Activated naive CD4-positive, alpha-beta T cell treated with anti-CD3 and anti-CD28 coated beads, Interleukin-2, amount 50 U/mL, for 24 hours (primary cell): ENCODE measurements around the gene GLRA3.

ENCODE experiments used
- H3K27ac Mint-ChIP-seq: one replicate; pipeline ENCODE4 v1.8.0; 2021; ENCODE audit warnings: mild to moderate bottlenecking, mixed read lengths
- H3K27me3 Mint-ChIP-seq: one replicate; pipeline ENCODE4 v1.8.0; 2021; ENCODE audit warnings: mixed read lengths
- H3K36me3 Mint-ChIP-seq: one replicate; pipeline ENCODE4 v1.8.0; 2021; ENCODE audit warnings: mixed read lengths
- H3K4me1 Mint-ChIP-seq: one replicate; pipeline ENCODE4 v1.8.0; 2021; ENCODE audit warnings: mixed read lengths
- H3K4me3 Mint-ChIP-seq: one replicate; pipeline ENCODE4 v1.8.0; 2021; ENCODE audit warnings: mild to moderate bottlenecking, mixed read lengths
- H3K9me3 Mint-ChIP-seq: one replicate; pipeline ENCODE4 v1.8.0; 2021; ENCODE audit warnings: mixed read lengths

GLRA3 gene

GRCh38 chr4:174761451-174761850 is 67.6 kb downstream of the GLRA3 start:
- Mint-ChIP-seq H3K36me3 (no peaks in the 10 kb centered on the region), H3K27ac (no peak overlapping the region), H3K9me3 (no peaks in the 10 kb centered on the region), H3K4me1 (no peaks in the 10 kb centered on the region), H3K4me3 (no peak overlapping the region), H3K27me3 (no peaks in the 10 kb centered on the region)

- Mint-ChIP-seq H3K36me3 (no peaks in the 10 kb centered on the region), H3K27ac (no peak overlapping the region), H3K4me1 (no peaks in the 10 kb centered on the region), H3K27me3 (no peaks in the 10 kb centered on the region), H3K4me3 (no peak overlapping the region), H3K9me3 (no peaks in the 10 kb centered on the region)
Measured at GRCh38 chr4:174757736-174758135, 71.3 kb downstream of the GLRA3 start.

GRCh38 chr4:174753021-174753420 is 76.0 kb downstream of the GLRA3 start:
- Mint-ChIP-seq H3K9me3 (no peaks in the 10 kb centered on the region), H3K27ac (no peak overlapping the region), H3K4me3 (no peak overlapping the region), H3K27me3 (no peaks in the 10 kb centered on the region), H3K36me3 (no peaks in the 10 kb centered on the region), H3K4me1 (no peaks in the 10 kb centered on the region)

- H3K9me3 Mint-ChIP-seq: no peaks in the 10 kb centered on the region
- H3K4me3 Mint-ChIP-seq: no peak overlapping the region
- H3K36me3 Mint-ChIP-seq: no peaks in the 10 kb centered on the region
- H3K4me1 Mint-ChIP-seq: no peaks in the 10 kb centered on the region
- H3K27ac Mint-ChIP-seq: no peak overlapping the region
- H3K27me3 Mint-ChIP-seq: no peaks in the 10 kb centered on the region
Measured at GRCh38 chr4:174752026-174752425, 77.0 kb downstream of the GLRA3 start.

GRCh38 chr4:174749091-174749490 is 80.0 kb downstream of the GLRA3 start:
- Mint-ChIP-seq H3K4me1 (no peaks in the 10 kb centered on the region), H3K4me3 (no peak overlapping the region), H3K9me3 (peaks cover 13% of the 10 kb centered on the region), H3K36me3 (no peaks in the 10 kb centered on the region), H3K27me3 (peaks cover 2% of the 10 kb centered on the region), H3K27ac (no peak overlapping the region)

- H3K27me3 Mint-ChIP-seq: peaks cover 2% of the 10 kb centered on the region
- H3K9me3 Mint-ChIP-seq: peaks cover 13% of the 10 kb centered on the region
- H3K4me3 Mint-ChIP-seq: no peak overlapping the region
- no peaks in the 10 kb centered on the region for H3K36me3 Mint-ChIP-seq
- H3K27ac Mint-ChIP-seq: no peak overlapping the region
- H3K4me1 Mint-ChIP-seq: no peaks in the 10 kb centered on the region
Measured at GRCh38 chr4:174746710-174747109, 82.3 kb downstream of the GLRA3 start.

- no peaks in the 10 kb centered on the region for H3K36me3 Mint-ChIP-seq
- no peaks in the 10 kb centered on the region for H3K4me1 Mint-ChIP-seq
- H3K9me3 Mint-ChIP-seq: peaks cover 13% of the 10 kb centered on the region
- H3K27ac Mint-ChIP-seq: no peak overlapping the region
- peaks cover 2% of the 10 kb centered on the region for H3K27me3 Mint-ChIP-seq
- H3K4me3 Mint-ChIP-seq: no peak overlapping the region
Measured at GRCh38 chr4:174742561-174742960, 86.5 kb downstream of the GLRA3 start.

- H3K27me3 Mint-ChIP-seq: peaks cover 2% of the 10 kb centered on the region
- H3K4me1 Mint-ChIP-seq: no peaks in the 10 kb centered on the region
- H3K4me3 Mint-ChIP-seq: no peak overlapping the region
- H3K9me3 Mint-ChIP-seq: peaks cover 2% of the 10 kb centered on the region
- no peak overlapping the region for H3K27ac Mint-ChIP-seq
- no peaks in the 10 kb centered on the region for H3K36me3 Mint-ChIP-seq
Measured at GRCh38 chr4:174739576-174739975, 89.5 kb downstream of the GLRA3 start.

- Mint-ChIP-seq H3K4me1 (no peaks in the 10 kb centered on the region), H3K27me3 (no peaks in the 10 kb centered on the region), H3K27ac (no peak overlapping the region), H3K36me3 (no peaks in the 10 kb centered on the region), H3K9me3 (no peaks in the 10 kb centered on the region), H3K4me3 (no peak overlapping the region)
Measured at GRCh38 chr4:174734181-174734580, 94.9 kb downstream of the GLRA3 start.

GRCh38 chr4:174717828-174718227 is 111.2 kb downstream of the GLRA3 start:
- H3K9me3 Mint-ChIP-seq: no peaks in the 10 kb centered on the region
- H3K4me3 Mint-ChIP-seq: no peak overlapping the region
- no peak overlapping the region for H3K27ac Mint-ChIP-seq
- no peaks in the 10 kb centered on the region for H3K4me1 Mint-ChIP-seq
- H3K27me3 Mint-ChIP-seq: peaks cover 6% of the 10 kb centered on the region
- no peaks in the 10 kb centered on the region for H3K36me3 Mint-ChIP-seq

- H3K9me3 Mint-ChIP-seq: no peaks in the 10 kb centered on the region
- H3K27me3 Mint-ChIP-seq: peaks cover 6% of the 10 kb centered on the region
- H3K4me3 Mint-ChIP-seq: no peak overlapping the region
- no peaks in the 10 kb centered on the region for H3K4me1 Mint-ChIP-seq
- no peak overlapping the region for H3K27ac Mint-ChIP-seq
- no peaks in the 10 kb centered on the region for H3K36me3 Mint-ChIP-seq
Measured at GRCh38 chr4:174716986-174717770, 111.9 kb downstream of the GLRA3 start.

GRCh38 chr4:174714393-174715211 is 114.4 kb downstream of the GLRA3 start:
- Mint-ChIP-seq H3K4me3 (no peak overlapping the region), H3K36me3 (no peaks in the 10 kb centered on the region), H3K9me3 (no peaks in the 10 kb centered on the region), H3K27me3 (peaks cover 7% of the 10 kb centered on the region), H3K4me1 (no peaks in the 10 kb centered on the region), H3K27ac (no peak overlapping the region)

- H3K9me3 Mint-ChIP-seq: no peaks in the 10 kb centered on the region
- H3K27me3 Mint-ChIP-seq: peaks cover 7% of the 10 kb centered on the region
- no peak overlapping the region for H3K27ac Mint-ChIP-seq
- no peak overlapping the region for H3K4me3 Mint-ChIP-seq
- H3K36me3 Mint-ChIP-seq: no peaks in the 10 kb centered on the region
- H3K4me1 Mint-ChIP-seq: no peaks in the 10 kb centered on the region
Measured at GRCh38 chr4:174713821-174714220, 115.2 kb downstream of the GLRA3 start.

- no peak overlapping the region for H3K27ac Mint-ChIP-seq
- H3K27me3 Mint-ChIP-seq: peaks cover 7% of the 10 kb centered on the region
- H3K9me3 Mint-ChIP-seq: no peaks in the 10 kb centered on the region
- H3K4me3 Mint-ChIP-seq: no peak overlapping the region
- H3K36me3 Mint-ChIP-seq: no peaks in the 10 kb centered on the region
- no peaks in the 10 kb centered on the region for H3K4me1 Mint-ChIP-seq
Measured at GRCh38 chr4:174713181-174713580, 115.9 kb downstream of the GLRA3 start.

- no peaks in the 10 kb centered on the region for H3K4me1 Mint-ChIP-seq
- no peak overlapping the region for H3K4me3 Mint-ChIP-seq
- no peaks in the 10 kb centered on the region for H3K9me3 Mint-ChIP-seq
- no peak overlapping the region for H3K27ac Mint-ChIP-seq
- peaks cover 5% of the 10 kb centered on the region for H3K27me3 Mint-ChIP-seq
- H3K36me3 Mint-ChIP-seq: no peaks in the 10 kb centered on the region
Measured at GRCh38 chr4:174709526-174709925, 119.5 kb downstream of the GLRA3 start.

- Mint-ChIP-seq H3K4me3 (no peak overlapping the region), H3K27ac (no peak overlapping the region), H3K4me1 (no peaks in the 10 kb centered on the region), H3K27me3 (peaks cover 1% of the 10 kb centered on the region), H3K9me3 (no peaks in the 10 kb centered on the region), H3K36me3 (no peaks in the 10 kb centered on the region)
Measured at GRCh38 chr4:174708381-174708780, 120.7 kb downstream of the GLRA3 start.
